Measurements from ENCODE around the gene TGFB1. TPM values are rescaled to one million over a fixed set of nuclear protein-coding genes. Genes with fewer than 3 reads are reported as not detected.

The TGFB1 gene
- total and polyA plus RNA-seq, 9 of the 15 experiments (the other 6 are each of a cell fraction or from before 2014, with no cell fraction given), result 0.24 to 159 (median 17.2) TPM

- TF ChIP-seq POLR2AphosphoS5 (IDR thresholded peaks at IDR 0.05; ENCODE audit: control insufficient read depth, insufficient read depth, low read depth, low read length) (peak; percentile 57; the same call in 1 of the 2 replicates), MXI1 (IDR thresholded peaks at IDR 0.05; ENCODE audit: low read depth, low read length) (peak; percentile 50), SREBF1 (IDR thresholded peaks at IDR 0.05; ENCODE audit: borderline replicate concordance, low read depth, low read length) (no peak), POLR2B (IDR thresholded peaks at IDR 0.05; ENCODE audit: low read depth, partially characterized antibody) (peak; percentile 77), ZNF766 (CRISPR knock-in tag; conservative IDR thresholded peaks at IDR 0.05) (peak; percentile 8; the same call in 1 of the 2 replicates), DNMT1 (IDR thresholded peaks at IDR 0.05) (peak; percentile 85; the same call in 1 of the 2 replicates), CEBPG (CRISPR knock-in tag; IDR thresholded peaks at IDR 0.05) (peak; percentile 21; the same call in 1 of the 2 replicates), CEBPG (tag; conservative IDR thresholded peaks at IDR 0.05 in 1 of 2, IDR thresholded peaks at IDR 0.05 in 1 of 2) (peak in 1 of 2 experiments; percentile 44; a peak in 2 of 4 replicates), ZNF41 (CRISPR knock-in tag; conservative IDR thresholded peaks at IDR 0.05) (no peak), ZFP30 (CRISPR knock-in tag; IDR thresholded peaks at IDR 0.05; ENCODE audit: borderline replicate concordance) (no peak), SIRT6 (IDR thresholded peaks at IDR 0.05; ENCODE audit: low read depth, low read length) (peak; percentile 36)
- TF ChIP-seq, protein P1, sequence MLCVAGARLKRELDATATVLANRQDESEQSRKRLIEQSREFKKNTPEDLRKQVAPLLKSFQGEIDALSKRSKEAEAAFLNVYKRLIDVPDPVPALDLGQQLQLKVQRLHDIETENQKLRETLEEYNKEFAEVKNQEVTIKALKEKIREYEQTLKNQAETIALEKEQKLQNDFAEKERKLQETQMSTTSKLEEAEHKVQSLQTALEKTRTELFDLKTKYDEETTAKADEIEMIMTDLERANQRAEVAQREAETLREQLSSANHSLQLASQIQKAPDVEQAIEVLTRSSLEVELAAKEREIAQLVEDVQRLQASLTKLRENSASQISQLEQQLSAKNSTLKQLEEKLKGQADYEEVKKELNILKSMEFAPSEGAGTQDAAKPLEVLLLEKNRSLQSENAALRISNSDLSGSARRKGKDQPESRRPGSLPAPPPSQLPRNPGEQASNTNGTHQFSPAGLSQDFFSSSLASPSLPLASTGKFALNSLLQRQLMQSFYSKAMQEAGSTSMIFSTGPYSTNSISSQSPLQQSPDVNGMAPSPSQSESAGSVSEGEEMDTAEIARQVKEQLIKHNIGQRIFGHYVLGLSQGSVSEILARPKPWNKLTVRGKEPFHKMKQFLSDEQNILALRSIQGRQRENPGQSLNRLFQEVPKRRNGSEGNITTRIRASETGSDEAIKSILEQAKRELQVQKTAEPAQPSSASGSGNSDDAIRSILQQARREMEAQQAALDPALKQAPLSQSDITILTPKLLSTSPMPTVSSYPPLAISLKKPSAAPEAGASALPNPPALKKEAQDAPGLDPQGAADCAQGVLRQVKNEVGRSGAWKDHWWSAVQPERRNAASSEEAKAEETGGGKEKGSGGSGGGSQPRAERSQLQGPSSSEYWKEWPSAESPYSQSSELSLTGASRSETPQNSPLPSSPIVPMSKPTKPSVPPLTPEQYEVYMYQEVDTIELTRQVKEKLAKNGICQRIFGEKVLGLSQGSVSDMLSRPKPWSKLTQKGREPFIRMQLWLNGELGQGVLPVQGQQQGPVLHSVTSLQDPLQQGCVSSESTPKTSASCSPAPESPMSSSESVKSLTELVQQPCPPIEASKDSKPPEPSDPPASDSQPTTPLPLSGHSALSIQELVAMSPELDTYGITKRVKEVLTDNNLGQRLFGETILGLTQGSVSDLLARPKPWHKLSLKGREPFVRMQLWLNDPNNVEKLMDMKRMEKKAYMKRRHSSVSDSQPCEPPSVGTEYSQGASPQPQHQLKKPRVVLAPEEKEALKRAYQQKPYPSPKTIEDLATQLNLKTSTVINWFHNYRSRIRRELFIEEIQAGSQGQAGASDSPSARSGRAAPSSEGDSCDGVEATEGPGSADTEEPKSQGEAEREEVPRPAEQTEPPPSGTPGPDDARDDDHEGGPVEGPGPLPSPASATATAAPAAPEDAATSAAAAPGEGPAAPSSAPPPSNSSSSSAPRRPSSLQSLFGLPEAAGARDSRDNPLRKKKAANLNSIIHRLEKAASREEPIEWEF (CRISPR knock-in tag; IDR thresholded peaks at IDR 0.05), result no peak
- TF ChIP-seq, protein P2, sequence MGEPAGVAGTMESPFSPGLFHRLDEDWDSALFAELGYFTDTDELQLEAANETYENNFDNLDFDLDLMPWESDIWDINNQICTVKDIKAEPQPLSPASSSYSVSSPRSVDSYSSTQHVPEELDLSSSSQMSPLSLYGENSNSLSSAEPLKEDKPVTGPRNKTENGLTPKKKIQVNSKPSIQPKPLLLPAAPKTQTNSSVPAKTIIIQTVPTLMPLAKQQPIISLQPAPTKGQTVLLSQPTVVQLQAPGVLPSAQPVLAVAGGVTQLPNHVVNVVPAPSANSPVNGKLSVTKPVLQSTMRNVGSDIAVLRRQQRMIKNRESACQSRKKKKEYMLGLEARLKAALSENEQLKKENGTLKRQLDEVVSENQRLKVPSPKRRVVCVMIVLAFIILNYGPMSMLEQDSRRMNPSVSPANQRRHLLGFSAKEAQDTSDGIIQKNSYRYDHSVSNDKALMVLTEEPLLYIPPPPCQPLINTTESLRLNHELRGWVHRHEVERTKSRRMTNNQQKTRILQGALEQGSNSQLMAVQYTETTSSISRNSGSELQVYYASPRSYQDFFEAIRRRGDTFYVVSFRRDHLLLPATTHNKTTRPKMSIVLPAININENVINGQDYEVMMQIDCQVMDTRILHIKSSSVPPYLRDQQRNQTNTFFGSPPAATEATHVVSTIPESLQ (CRISPR knock-in tag; IDR thresholded peaks at IDR 0.05), result no peak
- TF ChIP-seq, protein P3, sequence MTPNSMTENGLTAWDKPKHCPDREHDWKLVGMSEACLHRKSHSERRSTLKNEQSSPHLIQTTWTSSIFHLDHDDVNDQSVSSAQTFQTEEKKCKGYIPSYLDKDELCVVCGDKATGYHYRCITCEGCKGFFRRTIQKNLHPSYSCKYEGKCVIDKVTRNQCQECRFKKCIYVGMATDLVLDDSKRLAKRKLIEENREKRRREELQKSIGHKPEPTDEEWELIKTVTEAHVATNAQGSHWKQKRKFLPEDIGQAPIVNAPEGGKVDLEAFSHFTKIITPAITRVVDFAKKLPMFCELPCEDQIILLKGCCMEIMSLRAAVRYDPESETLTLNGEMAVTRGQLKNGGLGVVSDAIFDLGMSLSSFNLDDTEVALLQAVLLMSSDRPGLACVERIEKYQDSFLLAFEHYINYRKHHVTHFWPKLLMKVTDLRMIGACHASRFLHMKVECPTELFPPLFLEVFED (CRISPR knock-in tag; conservative IDR thresholded peaks at IDR 0.05), result peak; percentile 94
These were observed 43.5 kb downstream of the TGFB1 start, which contains the start of gene CCDC97 (continued) for GRCh38 chr19:41310033-41310831.
